ENCODE data around the gene HS3ST6.
"Not testable (repeated sequence)": the region's sequence is repeated elsewhere in the genome, so short reads cannot be mapped to it uniquely, and the experiment has no call there.

The HS3ST6 gene

GRCh38 chr16:1918351-1919326, at the start of gene HS3ST6:
Gene HS3ST6 (minus strand): TSS chr16:1918415. CDS start chr16:1918323, 92 bp downstream.
- peak within 1 kb of the TSS; percentile 8 for H3K4me3 ChIP-seq (ENCODE audit: low read depth, low read length)

GRCh38 chr16:1966460-1966859, 48.2 kb upstream of the HS3ST6 start, which contains the start of gene RNF151:
Gene RNF151 (plus strand): TSS chr16:1966856. CDS start chr16:1966882, 26 bp downstream.
- peak within 1 kb of the TSS; percentile 93 for H3K4me3 ChIP-seq (ENCODE audit: low read depth, low read length)

GRCh38 chr16:1965396-1966001, 47.3 kb upstream of the HS3ST6 start:
- H3K4me3 ChIP-seq (ENCODE audit: low read depth, low read length) = peak overlapping the region; percentile 93

GRCh38 chr16:1964506-1965395, 46.5 kb upstream of the HS3ST6 start, which contains the start of gene RPS2:
Gene RPS2 (minus strand): TSS chr16:1964826. CDS start chr16:1964625, 201 bp downstream.
- H3K4me3 ChIP-seq (ENCODE audit: low read depth, low read length) = peak within 1 kb of the TSS; percentile 93

- peak overlapping the region; percentile 93 for H3K4me3 ChIP-seq (ENCODE audit: low read depth, low read length)
Measured at GRCh38 chr16:1963806-1964505, 45.7 kb upstream of the HS3ST6 start.

- peak overlapping the region; percentile 93 for H3K4me3 ChIP-seq (ENCODE audit: low read depth, low read length)
Measured at GRCh38 chr16:1962161-1963153, 44.2 kb upstream of the HS3ST6 start.

- H3K4me3 ChIP-seq (ENCODE audit: low read depth, low read length) = no peak overlapping the region
Measured at GRCh38 chr16:1961651-1962067, 43.4 kb upstream of the HS3ST6 start.

GRCh38 chr16:1960665-1961630, 42.7 kb upstream of the HS3ST6 start:
- H3K4me3 ChIP-seq (ENCODE audit: low read depth, low read length) = no peak overlapping the region

GRCh38 chr16:1959269-1960039, 41.2 kb upstream of the HS3ST6 start, which contains the start of gene NDUFB10:
Gene NDUFB10 (plus strand): TSS chr16:1959538. CDS start chr16:1959625, 87 bp downstream.
- peak within 1 kb of the TSS; percentile 83 for H3K4me3 ChIP-seq (ENCODE audit: low read depth, low read length)

GRCh38 chr16:1958715-1959268, 40.6 kb upstream of the HS3ST6 start:
- H3K4me3 ChIP-seq (ENCODE audit: low read depth, low read length) = peak overlapping the region; percentile 83

- not testable (repeated sequence) for H3K4me3 ChIP-seq (ENCODE audit: low read depth, low read length)
Measured at GRCh38 chr16:1958143-1958491, 39.9 kb upstream of the HS3ST6 start.

- not testable (repeated sequence) for H3K4me3 ChIP-seq (ENCODE audit: low read depth, low read length)
Measured at GRCh38 chr16:1957434-1958142, 39.4 kb upstream of the HS3ST6 start.

GRCh38 chr16:1953734-1954133, 35.5 kb upstream of the HS3ST6 start:
- no peak overlapping the region for H3K4me3 ChIP-seq (ENCODE audit: low read depth, low read length)

GRCh38 chr16:1950559-1950958, 32.3 kb upstream of the HS3ST6 start:
- no peak overlapping the region for H3K4me3 ChIP-seq (ENCODE audit: low read depth, low read length)

- H3K4me3 ChIP-seq (ENCODE audit: low read depth, low read length) = no peak overlapping the region
Measured at GRCh38 chr16:1950047-1950446, 31.8 kb upstream of the HS3ST6 start.

- no peak overlapping the region for H3K4me3 ChIP-seq (ENCODE audit: low read depth, low read length)
Measured at GRCh38 chr16:1949507-1949906, 31.3 kb upstream of the HS3ST6 start.

All from iPS-11a (cell line).